H1 (cell line): Measurements from ENCODE around the gene EPHA4. TPM values are rescaled to one million over a fixed set of nuclear protein-coding genes. Genes with fewer than 3 reads are reported as not detected.

Source experiments
- CTCF ChIA-PET: fragments of 300-600 bp; sonication (Branson Sonifier 250); formaldehyde crosslinking; loops from one replicate; lab custom pipeline; 2021; ENCODE audit not compliant: partially characterized antibody; lab: Charles Lee
- POLR2A ChIA-PET: fragments of 300-600 bp; sonication (Branson Sonifier 250); formaldehyde crosslinking; loops from one replicate; lab custom pipeline; 2021; ENCODE audit warnings: inconsistent platforms; ENCODE audit not compliant: partially characterized antibody; lab: Charles Lee
- DNase-seq, 2 experiments: peaks; one replicate each; pipeline versions ENCODE4 v3.0.0 to v3.0.0-alpha.2; 2010 to 2022; ENCODE audit warnings: low spot score in 2 of 2, low read depth in 1 of 2, mixed read lengths in 1 of 2
- FAIRE-seq: peaks from 2 replicates; lab custom pipeline; 2011; peaks lifted over from hg19 to GRCh38; lab: Jason Lieb, UNC
- H2AFZ ChIP-seq: 2 replicates; pipeline ENCODE4 v1.8.1; 2012; ENCODE audit warnings: low read length, inconsistent platforms
- H2AK5ac ChIP-seq: 2 replicates; pipeline ENCODE4 v1.6.1; 2013; ENCODE audit warnings: low read depth, low read length
- H2BK120ac ChIP-seq: replicated peaks from 2 replicates; pipeline ENCODE3; 2013; ENCODE audit warnings: low read depth, low read length, inconsistent platforms
- H2BK12ac ChIP-seq: 2 replicates; pipeline ENCODE4 v1.6.1; 2013; ENCODE audit warnings: low read depth, low read length
- H2BK15ac ChIP-seq: 2 replicates; pipeline ENCODE4 v1.6.1; 2013; ENCODE audit warnings: low read length
- H2BK20ac ChIP-seq: 2 replicates; pipeline ENCODE4 v1.6.1; 2013; ENCODE audit warnings: low read length
- H2BK5ac ChIP-seq: 2 replicates; pipeline ENCODE4 v1.6.1; 2013; ENCODE audit warnings: low read depth, low read length
- H3K14ac ChIP-seq: 2 replicates; pipeline ENCODE4 v1.6.1; 2013; ENCODE audit warnings: inconsistent platforms; ENCODE audit not compliant: insufficient read length
- H3K18ac ChIP-seq: 2 replicates; pipeline ENCODE4 v1.6.1; 2013; ENCODE audit warnings: low read length; ENCODE audit errors: extremely low read depth
- H3K23ac ChIP-seq: 2 replicates; pipeline ENCODE4 v1.6.1; 2013; ENCODE audit warnings: inconsistent platforms; ENCODE audit not compliant: insufficient read length
- H3K23me2 ChIP-seq: 2 replicates; pipeline ENCODE4 v1.6.1; 2013; ENCODE audit warnings: low read depth, low read length
- H3K27ac ChIP-seq: 2 replicates; pipeline ENCODE4 v1.6.1; 2011; ENCODE audit warnings: low read depth, low read length, inconsistent platforms
- H3K27me3 ChIP-seq, 4 experiments: replicated peaks in 1 of 4; 1 replicate in 1 of 4; 2 replicates in 3 of 4; pipeline versions ENCODE4 v1.6.1 to v1.8.1; 2011 to 2013; ENCODE audit warnings: low read length in 3 of 4, mild to moderate bottlenecking in 3 of 4, inconsistent platforms in 2 of 4, mixed read lengths in 2 of 4, moderate library complexity in 1 of 4; ENCODE audit not compliant: control insufficient read depth in 3 of 4, insufficient read depth in 3 of 4; ENCODE audit errors: extremely low read depth in 1 of 4
- H3K36me3 ChIP-seq, 4 experiments: 2 replicates each; pipeline versions ENCODE4 v1.6.1 to v1.8.1; 2011 to 2013; ENCODE audit warnings: mild to moderate bottlenecking in 4 of 4, low read length in 3 of 4, moderate library complexity in 2 of 4, control low read depth in 1 of 4, inconsistent platforms in 1 of 4; ENCODE audit not compliant: insufficient read depth in 4 of 4, control insufficient read depth in 2 of 4
- H3K4ac ChIP-seq: replicated peaks from 2 replicates; pipeline ENCODE3; 2013; ENCODE audit warnings: low read length, low read depth, mixed read lengths, inconsistent platforms; ENCODE audit not compliant: insufficient read length
- H3K4me1 ChIP-seq, 4 experiments: replicated peaks in 1 of 4; 1 replicate in 1 of 4; 2 replicates in 3 of 4; pipeline versions ENCODE4 v1.6.1 to v1.8.1; 2011 to 2013; ENCODE audit warnings: low read length in 3 of 4, inconsistent platforms in 2 of 4, mixed read lengths in 1 of 4; ENCODE audit not compliant: insufficient read depth in 4 of 4, control insufficient read depth in 3 of 4
- H3K4me2 ChIP-seq, 2 experiments: 2 replicates each; pipeline versions ENCODE4 v1.6.1 to v1.8.1; 2011 to 2013; ENCODE audit warnings: low read depth in 2 of 2, low read length in 2 of 2, control low read depth in 1 of 2, inconsistent platforms in 1 of 2, mild to moderate bottlenecking in 1 of 2; ENCODE audit not compliant: insufficient read depth in 1 of 2
- H3K4me3 ChIP-seq, 4 experiments: fragments of 200-600, 300-600 bp in 1 of 4; sonication (generic), shearing (Covaris generic), sonication (Bioruptor Twin) in 1 of 4; 2 replicates each; pipeline versions ENCODE4 v1.5.1 to v1.8.1; 2011 to 2016; ENCODE audit warnings: low read length in 4 of 4, low read depth in 3 of 4, control low read depth in 2 of 4, inconsistent platforms in 2 of 4, mild to moderate bottlenecking in 2 of 4, mixed read lengths in 1 of 4, moderate library complexity in 1 of 4; ENCODE audit not compliant: insufficient read depth in 2 of 4; ENCODE audit errors: extremely low read depth in 1 of 4
- H3K56ac ChIP-seq: replicated peaks from 2 replicates; pipeline ENCODE3; 2013; ENCODE audit warnings: low read depth, mild to moderate bottlenecking, mixed read lengths, low read length, inconsistent platforms; ENCODE audit not compliant: insufficient read length
- H3K79me1 ChIP-seq: 2 replicates; pipeline ENCODE4 v1.6.1; 2013; ENCODE audit warnings: low read depth, low read length, control low read depth
- H3K79me2 ChIP-seq, 2 experiments: 2 replicates each; pipeline versions ENCODE4 v1.6.1 to v1.8.1; 2012 to 2013; ENCODE audit warnings: low read length in 2 of 2, mild to moderate bottlenecking in 2 of 2, inconsistent platforms in 1 of 2; ENCODE audit not compliant: insufficient read depth in 2 of 2, control insufficient read depth in 1 of 2
- H3K9ac ChIP-seq, 4 experiments: replicated peaks in 1 of 4; 1 replicate in 1 of 4; 2 replicates in 3 of 4; pipeline versions ENCODE4 v1.6.1 to v1.8.1; 2011 to 2013; ENCODE audit warnings: low read depth in 3 of 4, low read length in 3 of 4, control low read depth in 2 of 4, mild to moderate bottlenecking in 2 of 4, moderate library complexity in 2 of 4, inconsistent platforms in 1 of 4; ENCODE audit errors: extremely low read depth in 1 of 4
- H3K9me3 ChIP-seq, 2 experiments: 2 replicates each; pipeline versions ENCODE4 v1.6.1 to v1.8.1; 2012 to 2013; ENCODE audit warnings: mild to moderate bottlenecking in 2 of 2, moderate library complexity in 2 of 2, control low read depth in 1 of 2, inconsistent platforms in 1 of 2, low read depth in 1 of 2, low read length in 1 of 2, mixed read lengths in 1 of 2; ENCODE audit not compliant: insufficient read depth in 2 of 2
- H4K20me1 ChIP-seq, 2 experiments: replicated peaks in 1 of 2; 2 replicates each; pipeline versions ENCODE3 to v1.8.1; 2011 to 2013; ENCODE audit warnings: inconsistent platforms in 2 of 2, low read length in 2 of 2, mild to moderate bottlenecking in 1 of 2; ENCODE audit not compliant: insufficient read depth in 2 of 2, control insufficient read depth in 1 of 2
- H4K5ac ChIP-seq: 2 replicates; pipeline ENCODE4 v1.6.1; 2013; ENCODE audit warnings: low read length, low read depth, mixed read lengths, inconsistent platforms; ENCODE audit not compliant: insufficient read length
- H4K8ac ChIP-seq: 2 replicates; pipeline ENCODE4 v1.8.0; 2013; ENCODE audit warnings: mild to moderate bottlenecking, moderate library complexity, low read length, inconsistent platforms; ENCODE audit not compliant: insufficient read depth; ENCODE audit errors: extremely low read depth
- H4K91ac ChIP-seq: replicated peaks from 2 replicates; pipeline ENCODE3; 2013; ENCODE audit warnings: low read length, mixed read lengths, inconsistent platforms; ENCODE audit not compliant: insufficient read length
- CREB1 ChIP-seq: IDR thresholded peaks from 2 replicates; pipeline ENCODE4 v1.6.1; 2012; ENCODE audit warnings: inconsistent platforms
- CTBP2 ChIP-seq: IDR thresholded peaks from 2 replicates; pipeline ENCODE4 v1.7.0; 2011; ENCODE audit warnings: borderline replicate concordance, mild to moderate bottlenecking, moderate library complexity, mixed read lengths, low read length; ENCODE audit not compliant: insufficient read depth, insufficient read length
- E2F6 ChIP-seq: IDR thresholded peaks from 2 replicates; pipeline ENCODE4 v1.6.1; 2012; ENCODE audit warnings: inconsistent platforms
- EP300 ChIP-seq, 2 experiments: IDR thresholded peaks; 1 replicate in 1 of 2; 2 replicates in 1 of 2; pipeline ENCODE4 v1.6.1; 2011 to 2012; ENCODE audit warnings: low read depth in 2 of 2, low read length in 2 of 2, mild to moderate bottlenecking in 2 of 2, borderline replicate concordance in 1 of 2, inconsistent platforms in 1 of 2, moderate library complexity in 1 of 2
- MAFK ChIP-seq: IDR thresholded peaks from 2 replicates; pipeline ENCODE4 v1.6.1; 2012; ENCODE audit warnings: low read depth, mild to moderate bottlenecking, improper control_type of control experiment, low read length
- MAX ChIP-seq: IDR thresholded peaks from 2 replicates; pipeline ENCODE4 v1.6.1; 2012; ENCODE audit warnings: inconsistent platforms
- PHF8 ChIP-seq: fragments of 200-600 bp; sonication (generic); conservative IDR thresholded peaks from 2 replicates; pipeline ENCODE4 v1.7.1; 2012; ENCODE audit warnings: low read depth, mild to moderate bottlenecking, inconsistent platforms, low read length, moderate library complexity
- SP1 ChIP-seq: IDR thresholded peaks from 2 replicates; pipeline ENCODE4 v1.6.1; 2011; ENCODE audit warnings: low read depth, low read length
- TAF1 ChIP-seq: IDR thresholded peaks from 2 replicates; pipeline ENCODE4 v1.6.1; 2011; ENCODE audit warnings: mild to moderate bottlenecking, low read depth, low read length
- whole genome bisulfite sequencing, 2 experiments: shearing (Covaris generic) in 1 of 2; methylation state at CpG; one replicate each; pipeline versions ENCODE4 v1.1.6 to v1.1.7; 2013 to 2015; ENCODE audit warnings: low lambda C conversion rate in 2 of 2, mixed read lengths in 2 of 2, inconsistent platforms in 1 of 2, low coverage in 1 of 2, missing lambda C conversion rate in 1 of 2; ENCODE audit not compliant: insufficient replicate concordance in 2 of 2, insufficient coverage in 1 of 2, insufficient read length in 1 of 2; ENCODE audit errors: extremely low coverage in 1 of 2, missing lambda C conversion rate in 1 of 2; 5-methylcytosine and 5-hydroxymethylcytosine counted together
- polyA plus RNA-seq, 7 experiments: library from polyadenylated mRNA; depleted of rRNA in 3 of 7; stranded (reverse) in 5 of 7; unstranded in 2 of 7; fragments of >200 nt in 5 of 7; fragments of 200-250 nt in 2 of 7; gene quantifications; 1 replicate in 5 of 7; 2 replicates in 1 of 7; 4 replicates in 1 of 7; pipeline versions ENCODE4 v1.2.1 to v1.2.3, GENCODE V29; 2011 to 2013; ENCODE audit warnings: missing spikeins in 2 of 7, mixed read lengths in 2 of 7
- total RNA-seq: library from RNA; stranded (reverse); fragmentation: NEBNext Ultra II Directional; extraction: Animal tissue kit (Norgen Biotek cat#: 25700); gene quantifications from 2 replicates; pipeline ENCODE4 v1.2.1, GENCODE V29; 2021

The EPHA4 gene
- total and polyA plus RNA-seq, 2 of the 8 experiments (the other 6 are each of a cell fraction or from before 2014, with no cell fraction given) = 4.3 to 5.7 TPM

- Histone ChIP-seq H2AFZ (no peak overlapping the region), H3K79me1 (no peaks in the 10 kb centered on the region), H4K91ac (no peak overlapping the region), H3K9me3 (no peaks in the 10 kb centered on the region), H2BK120ac (no peak overlapping the region), H2AK5ac (no peak overlapping the region), H2BK20ac (no peak overlapping the region), H3K23me2 (no peaks in the 10 kb centered on the region), H3K27ac (no peak overlapping the region), H3K79me2 (no peaks in the 10 kb centered on the region), H4K20me1 (no peaks in the 10 kb centered on the region), H3K4ac (no peak overlapping the region), H3K14ac (no peak overlapping the region), H2BK15ac (no peak overlapping the region), H3K4me1 (no peaks in the 10 kb centered on the region), H3K36me3 (no peaks in the 10 kb centered on the region), H3K4me2 (no peak overlapping the region), H2BK5ac (no peak overlapping the region), H3K27me3 (no peaks in the 10 kb centered on the region), H3K9ac (no peak overlapping the region)
- 91% methylated on average over 4 of the region's 4 CpGs; no CpG with 5 or more reads in 1 of the 2 experiments for WGBS, 2 experiments
- no peak for FAIRE-seq
- ChIA-PET POLR2A (no interaction called here), CTCF (interaction anchor here (0.6 to 1.7 kb wide), 2 partner anchors 17 to 240 kb away, joined by 3 to 7 read pairs; no protein-coding TSS in a partner anchor)
- TF ChIP-seq CTBP2 = no peak
- TF ChIP-seq PHF8 = no peak
- no peak for TF ChIP-seq TAF1
- TF ChIP-seq EP300 (IDR thresholded peaks at IDR 0.05; ENCODE audit: borderline replicate concordance in 1 of 2, low read depth in 2 of 2, low read length in 2 of 2) = no peak
- TF ChIP-seq CREB1 = no peak
- TF ChIP-seq SP1 = no peak
- TF ChIP-seq MAX = no peak
- TF ChIP-seq E2F6 = no peak
- TF ChIP-seq MAFK = no peak
- TF ChIP-seq, all 59 proteins: peak for 0
- Histone ChIP-seq H3K4me3 (no peak overlapping the region), H4K8ac (no peak overlapping the region), H4K5ac (no peak overlapping the region), H2BK12ac (no peak overlapping the region), H3K23ac (no peak overlapping the region), H3K18ac (no peak overlapping the region), H3K56ac (no peak overlapping the region)
- no peak for DNase-seq
Measured at GRCh38 chr2:221590861-221591365, 18.8 kb upstream of the EPHA4 start.
